GM23338 (cell line): ENCODE measurements around the gene PTPN7. TPM values are rescaled to one million over a fixed set of nuclear protein-coding genes. Genes with fewer than 3 reads are reported as not detected.

Experiments used
- ATAC-seq: fragments of 200-7000 bp; cut with Tn5 transposase; 3 replicates; pipeline ENCODE4 v1.9.1; 2020
- DNase-seq: peaks from one replicate; pipeline ENCODE4 v3.0.0-alpha.2; 2015; ENCODE audit warnings: low spot score
- H2AFZ ChIP-seq: fragments of 200-600 bp; sonication (generic); 2 replicates; pipeline ENCODE4 v1.8.0; 2016; ENCODE audit warnings: antibody characterized with exemption, mild to moderate bottlenecking, moderate library complexity
- H3F3A ChIP-seq: fragments of 200-600 bp; sonication (generic); replicated peaks from 2 replicates; pipeline ENCODE4 v1.8.0; 2017; ENCODE audit warnings: antibody characterized with exemption, mixed run types, low read depth
- H3K27ac ChIP-seq: fragments of 200-600 bp; sonication (generic); 2 replicates; pipeline ENCODE4 v1.6.1; 2016; ENCODE audit warnings: low read depth
- H3K27me3 ChIP-seq: fragments of 200-600 bp; sonication (generic); 2 replicates; pipeline ENCODE4 v1.8.0; 2016; ENCODE audit warnings: mild to moderate bottlenecking, mixed run types, moderate library complexity; ENCODE audit not compliant: insufficient read depth
- H3K36me3 ChIP-seq: fragments of 200-600 bp; sonication (generic); 2 replicates; pipeline ENCODE4 v1.8.0; 2016; ENCODE audit warnings: mild to moderate bottlenecking; ENCODE audit not compliant: insufficient read depth
- H3K4me1 ChIP-seq: fragments of 200-600 bp; sonication (generic); 2 replicates; pipeline ENCODE4 v1.8.0; 2016; ENCODE audit warnings: mild to moderate bottlenecking, moderate library complexity; ENCODE audit not compliant: insufficient read depth
- H3K4me2 ChIP-seq: fragments of 200-600 bp; sonication (generic); 2 replicates; pipeline ENCODE4 v1.7.1; 2017; ENCODE audit warnings: mixed run types
- H3K4me3 ChIP-seq: fragments of 200-600 bp; sonication (generic); 2 replicates; pipeline ENCODE4 v1.6.1; 2016; ENCODE audit warnings: mixed run types
- H3K79me2 ChIP-seq: fragments of 200-600 bp; sonication (generic); replicated peaks from 2 replicates; pipeline ENCODE4 v1.8.0; 2017; ENCODE audit warnings: mild to moderate bottlenecking; ENCODE audit not compliant: insufficient read depth
- H3K9me2 ChIP-seq: fragments of 200-600 bp; sonication (generic); 2 replicates; pipeline ENCODE4 v1.8.0; 2017; ENCODE audit not compliant: insufficient read depth
- H4K20me1 ChIP-seq: fragments of 200-600 bp; sonication (generic); replicated peaks from 2 replicates; pipeline ENCODE4 v1.8.0; 2017; ENCODE audit warnings: mild to moderate bottlenecking; ENCODE audit not compliant: insufficient read depth
- H3K27ac Mint-ChIP-seq: 2 replicates; pipeline ENCODE4 v1.8.0; 2020; ENCODE audit warnings: inconsistent platforms, mild to moderate bottlenecking, moderate library complexity, mixed read lengths
- H3K27me3 Mint-ChIP-seq: 3 replicates; pipeline ENCODE4 v1.8.0; 2022; ENCODE audit warnings: low read depth, mild to moderate bottlenecking, moderate library complexity, mixed read lengths, inconsistent platforms; ENCODE audit not compliant: insufficient read depth, poor library complexity
- H3K36me3 Mint-ChIP-seq: 3 replicates; pipeline ENCODE4 v1.8.0; 2021; ENCODE audit warnings: low read depth, mild to moderate bottlenecking, inconsistent platforms, moderate library complexity, mixed read lengths
- H3K4me1 Mint-ChIP-seq: 3 replicates; pipeline ENCODE4 v1.8.0; 2020; ENCODE audit warnings: mild to moderate bottlenecking, inconsistent platforms, mixed read lengths
- H3K4me3 Mint-ChIP-seq: 3 replicates; pipeline ENCODE4 v1.8.0; 2021; ENCODE audit warnings: moderate library complexity, mild to moderate bottlenecking, inconsistent platforms, mixed read lengths
- H3K9me3 Mint-ChIP-seq: 3 replicates; pipeline ENCODE4 v1.8.0; 2020; ENCODE audit warnings: moderate library complexity, mild to moderate bottlenecking, inconsistent platforms, mixed read lengths
- CREB1 ChIP-seq: fragments of 250-450 bp; sonication (Bioruptor Pico); IDR thresholded peaks from 2 replicates; pipeline ENCODE4 v1.5.0; 2020; ENCODE audit warnings: low read depth, mild to moderate bottlenecking, moderate library complexity
- EZH2 ChIP-seq: fragments of 200-600 bp; sonication (generic); IDR thresholded peaks from one replicate; pipeline ENCODE4 v1.8.0; 2017; ENCODE audit warnings: antibody characterized with exemption, mild to moderate bottlenecking, low read depth; ENCODE audit not compliant: unreplicated experiment
- JUNB ChIP-seq: IDR thresholded peaks from one replicate; pipeline ENCODE4 v1.6.1; 2016; ENCODE audit warnings: antibody characterized with exemption; ENCODE audit not compliant: unreplicated experiment
- NANOG ChIP-seq: IDR thresholded peaks from 2 replicates; pipeline ENCODE4 v1.6.1; 2016; ENCODE audit warnings: antibody characterized with exemption, borderline replicate concordance
- POLR2AphosphoS5 ChIP-seq: IDR thresholded peaks from 2 replicates; pipeline ENCODE4 v1.6.1; 2016; ENCODE audit warnings: antibody characterized with exemption, low read depth
- STAT1 ChIP-seq: IDR thresholded peaks from one replicate; pipeline ENCODE4 v1.6.1; 2016; ENCODE audit warnings: antibody characterized with exemption; ENCODE audit not compliant: unreplicated experiment
- ZNF114 ChIP-seq: fragments of 250-450 bp; sonication (Bioruptor Pico); IDR thresholded peaks from 2 replicates; pipeline ENCODE4 v1.5.0; 2020; ENCODE audit warnings: mild to moderate bottlenecking, moderate library complexity
- ZNF331 ChIP-seq: fragments of 250-450 bp; sonication (Bioruptor Pico); IDR thresholded peaks from 2 replicates; pipeline ENCODE4 v1.5.0; 2020; ENCODE audit warnings: low read depth, mild to moderate bottlenecking, moderate library complexity
- polyA plus RNA-seq: library from polyadenylated mRNA; unstranded; fragments of >200 nt; fragmentation: Nextera tagmentation; extraction: Ambion mirVana; gene quantifications from 2 replicates; pipeline ENCODE4 v1.2.1, GENCODE V29; 2016
- total RNA-seq: library from RNA; depleted of rRNA; stranded (reverse); fragments of >200 nt; shearing (Covaris generic); gene quantifications from 2 replicates; pipeline ENCODE4 v1.2.3, GENCODE V29; 2014
- TF ChIP-seq, protein P1 (sequence below): fragments of 250-450 bp; sonication (Bioruptor Pico); IDR thresholded peaks from 2 replicates; pipeline ENCODE4 v1.5.0; 2020; ENCODE audit warnings: mild to moderate bottlenecking, moderate library complexity
- TF ChIP-seq, protein P2 (sequence below), 2 experiments: fragments of 200-600 bp in 1 of 2; sonication (generic) in 1 of 2; conservative IDR thresholded peaks; 2 replicates each; pipeline versions ENCODE4 v1.5.1 to v1.6.1; 2016 to 2017; ENCODE audit warnings: antibody characterized with exemption in 2 of 2, low read depth in 2 of 2, mild to moderate bottlenecking in 2 of 2, moderate library complexity in 1 of 2
- TF ChIP-seq, protein P3 (sequence below): IDR thresholded peaks from one replicate; pipeline ENCODE4 v1.6.1; 2018; ENCODE audit warnings: antibody characterized with exemption; ENCODE audit not compliant: unreplicated experiment

Gene PTPN7
- total and polyA plus RNA-seq, 2 experiments from 2014 or later = not detected

DNA sequence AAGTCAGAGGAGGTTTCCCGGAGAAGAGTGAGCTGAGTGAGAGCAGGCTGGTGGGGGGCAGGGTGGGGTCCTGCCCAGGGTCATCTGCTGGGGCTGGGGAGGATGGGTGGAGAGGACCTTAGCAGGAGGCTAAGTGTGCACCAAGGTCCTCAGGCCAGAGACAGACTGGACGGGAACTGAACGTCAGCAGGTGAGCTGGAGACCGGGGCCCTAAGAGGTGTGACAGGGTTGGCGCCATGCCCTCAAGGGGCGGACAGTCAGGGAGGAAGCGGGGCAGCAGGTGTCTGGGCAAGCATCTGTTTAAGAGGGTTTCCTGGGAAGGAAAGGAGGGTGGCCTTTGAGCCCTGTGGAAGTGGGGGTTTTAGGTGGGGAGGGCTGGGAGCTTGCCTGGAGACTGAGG, 13.6 kb upstream of the PTPN7 start (continued):
- TF ChIP-seq, protein P1, sequence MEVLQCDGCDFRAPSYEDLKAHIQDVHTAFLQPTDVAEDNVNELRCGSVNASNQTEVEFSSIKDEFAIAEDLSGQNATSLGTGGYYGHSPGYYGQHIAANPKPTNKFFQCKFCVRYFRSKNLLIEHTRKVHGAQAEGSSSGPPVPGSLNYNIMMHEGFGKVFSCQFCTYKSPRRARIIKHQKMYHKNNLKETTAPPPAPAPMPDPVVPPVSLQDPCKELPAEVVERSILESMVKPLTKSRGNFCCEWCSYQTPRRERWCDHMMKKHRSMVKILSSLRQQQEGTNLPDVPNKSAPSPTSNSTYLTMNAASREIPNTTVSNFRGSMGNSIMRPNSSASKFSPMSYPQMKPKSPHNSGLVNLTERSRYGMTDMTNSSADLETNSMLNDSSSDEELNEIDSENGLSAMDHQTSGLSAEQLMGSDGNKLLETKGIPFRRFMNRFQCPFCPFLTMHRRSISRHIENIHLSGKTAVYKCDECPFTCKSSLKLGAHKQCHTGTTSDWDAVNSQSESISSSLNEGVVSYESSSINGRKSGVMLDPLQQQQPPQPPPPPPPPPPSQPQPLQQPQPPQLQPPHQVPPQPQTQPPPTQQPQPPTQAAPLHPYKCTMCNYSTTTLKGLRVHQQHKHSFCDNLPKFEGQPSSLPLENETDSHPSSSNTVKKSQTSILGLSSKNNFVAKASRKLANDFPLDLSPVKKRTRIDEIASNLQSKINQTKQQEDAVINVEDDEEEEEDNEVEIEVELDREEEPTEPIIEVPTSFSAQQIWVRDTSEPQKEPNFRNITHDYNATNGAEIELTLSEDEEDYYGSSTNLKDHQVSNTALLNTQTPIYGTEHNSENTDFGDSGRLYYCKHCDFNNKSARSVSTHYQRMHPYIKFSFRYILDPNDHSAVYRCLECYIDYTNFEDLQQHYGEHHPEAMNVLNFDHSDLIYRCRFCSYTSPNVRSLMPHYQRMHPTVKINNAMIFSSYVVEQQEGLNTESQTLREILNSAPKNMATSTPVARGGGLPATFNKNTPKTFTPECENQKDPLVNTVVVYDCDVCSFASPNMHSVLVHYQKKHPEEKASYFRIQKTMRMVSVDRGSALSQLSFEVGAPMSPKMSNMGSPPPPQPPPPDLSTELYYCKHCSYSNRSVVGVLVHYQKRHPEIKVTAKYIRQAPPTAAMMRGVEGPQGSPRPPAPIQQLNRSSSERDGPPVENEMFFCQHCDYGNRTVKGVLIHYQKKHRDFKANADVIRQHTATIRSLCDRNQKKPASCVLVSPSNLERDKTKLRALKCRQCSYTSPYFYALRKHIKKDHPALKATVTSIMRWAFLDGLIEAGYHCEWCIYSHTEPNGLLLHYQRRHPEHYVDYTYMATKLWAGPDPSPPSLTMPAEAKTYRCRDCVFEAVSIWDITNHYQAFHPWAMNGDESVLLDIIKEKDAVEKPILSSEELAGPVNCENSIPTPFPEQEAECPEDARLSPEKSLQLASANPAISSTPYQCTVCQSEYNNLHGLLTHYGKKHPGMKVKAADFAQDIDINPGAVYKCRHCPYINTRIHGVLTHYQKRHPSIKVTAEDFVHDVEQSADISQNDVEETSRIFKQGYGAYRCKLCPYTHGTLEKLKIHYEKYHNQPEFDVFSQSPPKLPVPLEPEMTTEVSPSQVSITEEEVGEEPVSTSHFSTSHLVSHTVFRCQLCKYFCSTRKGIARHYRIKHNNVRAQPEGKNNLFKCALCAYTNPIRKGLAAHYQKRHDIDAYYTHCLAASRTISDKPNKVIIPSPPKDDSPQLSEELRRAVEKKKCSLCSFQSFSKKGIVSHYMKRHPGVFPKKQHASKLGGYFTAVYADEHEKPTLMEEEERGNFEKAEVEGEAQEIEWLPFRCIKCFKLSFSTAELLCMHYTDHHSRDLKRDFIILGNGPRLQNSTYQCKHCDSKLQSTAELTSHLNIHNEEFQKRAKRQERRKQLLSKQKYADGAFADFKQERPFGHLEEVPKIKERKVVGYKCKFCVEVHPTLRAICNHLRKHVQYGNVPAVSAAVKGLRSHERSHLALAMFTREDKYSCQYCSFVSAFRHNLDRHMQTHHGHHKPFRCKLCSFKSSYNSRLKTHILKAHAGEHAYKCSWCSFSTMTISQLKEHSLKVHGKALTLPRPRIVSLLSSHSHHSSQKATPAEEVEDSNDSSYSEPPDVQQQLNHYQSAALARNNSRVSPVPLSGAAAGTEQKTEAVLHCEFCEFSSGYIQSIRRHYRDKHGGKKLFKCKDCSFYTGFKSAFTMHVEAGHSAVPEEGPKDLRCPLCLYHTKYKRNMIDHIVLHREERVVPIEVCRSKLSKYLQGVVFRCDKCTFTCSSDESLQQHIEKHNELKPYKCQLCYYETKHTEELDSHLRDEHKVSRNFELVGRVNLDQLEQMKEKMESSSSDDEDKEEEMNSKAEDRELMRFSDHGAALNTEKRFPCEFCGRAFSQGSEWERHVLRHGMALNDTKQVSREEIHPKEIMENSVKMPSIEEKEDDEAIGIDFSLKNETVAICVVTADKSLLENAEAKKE (CRISPR knock-in tag) = no peak
- TF ChIP-seq EZH2 (no peak), JUNB (no peak), ZNF331 (CRISPR knock-in tag) (no peak)
- TF ChIP-seq, protein P2, sequence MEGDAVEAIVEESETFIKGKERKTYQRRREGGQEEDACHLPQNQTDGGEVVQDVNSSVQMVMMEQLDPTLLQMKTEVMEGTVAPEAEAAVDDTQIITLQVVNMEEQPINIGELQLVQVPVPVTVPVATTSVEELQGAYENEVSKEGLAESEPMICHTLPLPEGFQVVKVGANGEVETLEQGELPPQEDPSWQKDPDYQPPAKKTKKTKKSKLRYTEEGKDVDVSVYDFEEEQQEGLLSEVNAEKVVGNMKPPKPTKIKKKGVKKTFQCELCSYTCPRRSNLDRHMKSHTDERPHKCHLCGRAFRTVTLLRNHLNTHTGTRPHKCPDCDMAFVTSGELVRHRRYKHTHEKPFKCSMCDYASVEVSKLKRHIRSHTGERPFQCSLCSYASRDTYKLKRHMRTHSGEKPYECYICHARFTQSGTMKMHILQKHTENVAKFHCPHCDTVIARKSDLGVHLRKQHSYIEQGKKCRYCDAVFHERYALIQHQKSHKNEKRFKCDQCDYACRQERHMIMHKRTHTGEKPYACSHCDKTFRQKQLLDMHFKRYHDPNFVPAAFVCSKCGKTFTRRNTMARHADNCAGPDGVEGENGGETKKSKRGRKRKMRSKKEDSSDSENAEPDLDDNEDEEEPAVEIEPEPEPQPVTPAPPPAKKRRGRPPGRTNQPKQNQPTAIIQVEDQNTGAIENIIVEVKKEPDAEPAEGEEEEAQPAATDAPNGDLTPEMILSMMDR (conservative IDR thresholded peaks at IDR 0.05; ENCODE audit: low read depth in 2 of 2) = no peak

DNA sequence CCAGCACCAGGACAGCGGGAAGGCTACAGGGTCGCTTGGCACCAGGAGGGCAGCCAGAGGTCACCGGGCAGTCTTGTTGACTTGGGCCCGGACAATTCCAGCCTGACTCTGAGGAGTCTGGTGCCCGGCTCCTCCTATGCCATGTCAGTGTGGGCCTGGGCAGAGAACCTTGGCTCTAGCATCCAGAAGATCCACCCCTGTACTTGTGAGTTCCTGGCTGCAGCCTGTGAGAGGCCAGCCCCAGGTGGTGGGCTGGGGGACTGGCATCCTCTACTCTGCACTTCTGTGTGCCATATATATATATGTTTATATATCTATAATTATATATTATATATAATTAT, 11.6 kb upstream of the PTPN7 start:
- Histone ChIP-seq H3K79me2 (no peaks in the 10 kb centered on the region), H3K36me3 (no peaks in the 10 kb centered on the region), H3K27me3 (no peaks in the 10 kb centered on the region), H3K4me1 (no peaks in the 10 kb centered on the region), H3K27ac (no peak overlapping the region), H3K4me3 (no peak overlapping the region), H4K20me1 (no peaks in the 10 kb centered on the region), H3K9me2 (no peaks in the 10 kb centered on the region), H2AFZ (no peak overlapping the region), H3K4me2 (no peak overlapping the region), H3F3A (no peaks in the 10 kb centered on the region)
- peaks cover 18% of the 10 kb centered on the region for H3K27me3 Mint-ChIP-seq
- H3K4me1 Mint-ChIP-seq = peaks cover 10% of the 10 kb centered on the region
- no peak for ATAC-seq
- no peaks in the 10 kb centered on the region for H3K36me3 Mint-ChIP-seq
- H3K9me3 Mint-ChIP-seq = no peaks in the 10 kb centered on the region
- H3K4me3 Mint-ChIP-seq = no peak overlapping the region
- no peak overlapping the region for H3K27ac Mint-ChIP-seq
- DNase-seq = no peak
- no peak for TF ChIP-seq NANOG
- no peak for TF ChIP-seq ZNF114 (CRISPR knock-in tag)
- TF ChIP-seq, protein P2 (conservative IDR thresholded peaks at IDR 0.05; ENCODE audit: low read depth in 2 of 2) = no peak
- no peak for TF ChIP-seq STAT1
- no peak for TF ChIP-seq CREB1 (CRISPR knock-in tag)
- TF ChIP-seq, protein P3, sequence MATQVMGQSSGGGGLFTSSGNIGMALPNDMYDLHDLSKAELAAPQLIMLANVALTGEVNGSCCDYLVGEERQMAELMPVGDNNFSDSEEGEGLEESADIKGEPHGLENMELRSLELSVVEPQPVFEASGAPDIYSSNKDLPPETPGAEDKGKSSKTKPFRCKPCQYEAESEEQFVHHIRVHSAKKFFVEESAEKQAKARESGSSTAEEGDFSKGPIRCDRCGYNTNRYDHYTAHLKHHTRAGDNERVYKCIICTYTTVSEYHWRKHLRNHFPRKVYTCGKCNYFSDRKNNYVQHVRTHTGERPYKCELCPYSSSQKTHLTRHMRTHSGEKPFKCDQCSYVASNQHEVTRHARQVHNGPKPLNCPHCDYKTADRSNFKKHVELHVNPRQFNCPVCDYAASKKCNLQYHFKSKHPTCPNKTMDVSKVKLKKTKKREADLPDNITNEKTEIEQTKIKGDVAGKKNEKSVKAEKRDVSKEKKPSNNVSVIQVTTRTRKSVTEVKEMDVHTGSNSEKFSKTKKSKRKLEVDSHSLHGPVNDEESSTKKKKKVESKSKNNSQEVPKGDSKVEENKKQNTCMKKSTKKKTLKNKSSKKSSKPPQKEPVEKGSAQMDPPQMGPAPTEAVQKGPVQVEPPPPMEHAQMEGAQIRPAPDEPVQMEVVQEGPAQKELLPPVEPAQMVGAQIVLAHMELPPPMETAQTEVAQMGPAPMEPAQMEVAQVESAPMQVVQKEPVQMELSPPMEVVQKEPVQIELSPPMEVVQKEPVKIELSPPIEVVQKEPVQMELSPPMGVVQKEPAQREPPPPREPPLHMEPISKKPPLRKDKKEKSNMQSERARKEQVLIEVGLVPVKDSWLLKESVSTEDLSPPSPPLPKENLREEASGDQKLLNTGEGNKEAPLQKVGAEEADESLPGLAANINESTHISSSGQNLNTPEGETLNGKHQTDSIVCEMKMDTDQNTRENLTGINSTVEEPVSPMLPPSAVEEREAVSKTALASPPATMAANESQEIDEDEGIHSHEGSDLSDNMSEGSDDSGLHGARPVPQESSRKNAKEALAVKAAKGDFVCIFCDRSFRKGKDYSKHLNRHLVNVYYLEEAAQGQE = no peak
- TF ChIP-seq JUNB = no peak
- TF ChIP-seq EZH2 = no peak
- no peak for TF ChIP-seq POLR2AphosphoS5
- TF ChIP-seq ZNF331 (CRISPR knock-in tag) = no peak
